Astrocyte of the hippocampus (primary cell): ENCODE measurements around the gene ZP4.
A peak's percentile ranks its signal among the peaks of the same experiment; 100 is the strongest.
"Not testable (repeated sequence)": the region's sequence is repeated elsewhere in the genome, so short reads cannot be mapped to it uniquely, and the experiment has no call there.

Source experiments
- DNase-seq: peaks from one replicate; pipeline ENCODE4 v3.0.0; 2011; ENCODE audit warnings: low read depth, low spot score

ZP4 gene

GRCh38 chr1:237877631-237878030, 13.1 kb downstream of the ZP4 start:
- peak; percentile 35 for DNase-seq

GRCh38 chr1:237875291-237875690, 15.4 kb downstream of the ZP4 start:
- peak; percentile 42 for DNase-seq

DNA sequence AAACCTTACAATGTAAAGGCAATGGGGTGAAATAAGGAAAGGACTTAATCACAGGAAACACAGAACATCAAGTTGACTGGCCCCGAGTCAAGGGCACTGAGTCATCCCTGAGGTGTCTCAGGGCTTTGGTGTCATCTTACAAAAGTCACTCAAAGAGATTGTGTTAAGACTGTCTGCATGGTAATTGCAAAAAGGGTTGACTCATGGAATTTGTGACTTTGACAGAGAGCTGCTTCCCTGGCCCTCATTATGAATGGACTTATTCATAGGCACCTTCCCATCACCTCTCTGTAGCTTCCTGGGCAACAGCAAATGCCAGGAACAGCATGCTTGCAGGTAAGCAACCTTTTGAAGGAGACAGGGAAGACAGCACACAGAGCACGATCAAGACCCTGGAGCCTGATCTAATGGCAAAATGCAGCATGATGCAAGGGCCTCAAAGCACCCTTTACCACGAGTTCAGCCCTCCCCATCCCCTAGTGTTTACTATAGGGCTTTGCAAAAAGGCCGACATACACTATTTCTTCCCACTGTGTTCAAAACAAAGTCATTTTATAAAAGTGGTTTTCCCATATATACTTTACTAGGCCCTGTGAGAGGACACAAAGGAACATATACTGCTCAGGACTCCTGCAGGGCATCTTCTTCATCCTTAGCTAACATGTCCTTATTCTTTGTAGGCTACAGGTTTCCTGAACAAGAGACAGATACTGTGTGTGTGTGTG, 17.1 kb downstream of the ZP4 start:
- peak; percentile 86 for DNase-seq

- DNase-seq: no peak
Observed at GRCh38 chr1:237868817-237869600, 21.7 kb downstream of the ZP4 start.

DNA sequence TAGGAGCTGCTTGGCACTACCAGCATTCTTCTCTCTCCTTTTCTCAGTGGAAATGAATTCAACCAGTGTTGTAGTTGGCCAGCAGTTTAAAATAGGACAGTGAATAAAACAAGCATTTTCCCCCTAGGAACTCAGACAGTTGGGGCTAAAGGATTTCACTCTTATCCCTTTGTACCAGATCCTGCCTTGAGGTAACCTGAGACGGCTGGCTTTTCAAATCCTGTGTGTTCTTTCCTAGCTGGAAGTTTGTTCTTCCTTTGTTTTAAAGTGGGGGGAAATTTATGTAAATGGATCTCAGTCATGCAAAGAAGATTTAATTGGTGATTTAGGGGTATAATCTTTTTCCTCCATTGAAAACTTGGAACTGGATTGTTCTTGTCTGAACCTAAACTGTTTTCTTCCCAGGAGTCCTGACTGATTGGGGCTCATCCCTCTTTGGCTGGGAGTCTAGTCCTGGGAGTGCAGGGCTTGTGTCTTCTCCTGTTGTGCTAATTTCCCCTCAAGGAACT, 23.3 kb downstream of the ZP4 start:
- no peak for DNase-seq

GRCh38 chr1:237864338-237865244, 26.1 kb downstream of the ZP4 start:
- peak; percentile 84 for DNase-seq

DNA sequence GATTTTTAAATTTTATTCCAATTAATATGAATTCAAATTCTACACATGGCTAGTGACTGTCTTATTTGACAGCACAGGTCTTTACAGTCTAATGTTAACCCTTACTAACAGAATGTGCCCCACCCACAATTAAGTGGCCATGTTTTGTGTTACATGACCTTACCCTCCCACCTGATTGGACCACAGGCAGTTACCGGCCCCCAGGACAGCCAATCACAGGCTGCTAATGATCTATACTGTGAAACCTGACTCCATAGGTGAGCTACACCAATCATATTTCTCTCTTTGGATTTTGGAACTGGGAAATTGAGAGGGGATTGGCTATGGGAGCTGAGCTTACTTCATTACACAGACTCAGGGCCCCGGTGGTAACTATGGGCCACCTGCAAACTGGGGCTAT, 27.5 kb downstream of the ZP4 start:
- DNase-seq: no peak

- DNase-seq: no peak
Observed at GRCh38 chr1:237861944-237862343, 28.8 kb downstream of the ZP4 start.

DNA sequence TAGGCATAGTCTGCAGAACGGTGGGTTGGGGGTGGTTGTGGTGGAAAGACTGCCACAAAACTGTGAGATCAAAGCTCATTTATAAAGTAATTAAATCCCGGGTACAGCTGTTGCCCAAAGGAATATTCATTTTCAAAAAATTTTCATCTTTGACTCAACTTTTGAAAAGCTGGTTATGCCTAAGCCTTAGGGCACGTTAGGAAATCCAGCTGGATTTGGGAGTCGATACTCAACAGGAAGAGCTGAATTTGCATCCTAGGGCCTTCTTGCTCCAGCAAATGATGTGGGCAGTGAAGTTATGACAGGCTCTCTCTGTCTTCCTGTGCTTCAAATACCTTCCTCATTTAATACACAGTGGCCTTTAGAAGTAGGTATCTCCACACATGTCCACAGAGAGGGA, 31.7 kb downstream of the ZP4 start:
- no peak for DNase-seq

DNA sequence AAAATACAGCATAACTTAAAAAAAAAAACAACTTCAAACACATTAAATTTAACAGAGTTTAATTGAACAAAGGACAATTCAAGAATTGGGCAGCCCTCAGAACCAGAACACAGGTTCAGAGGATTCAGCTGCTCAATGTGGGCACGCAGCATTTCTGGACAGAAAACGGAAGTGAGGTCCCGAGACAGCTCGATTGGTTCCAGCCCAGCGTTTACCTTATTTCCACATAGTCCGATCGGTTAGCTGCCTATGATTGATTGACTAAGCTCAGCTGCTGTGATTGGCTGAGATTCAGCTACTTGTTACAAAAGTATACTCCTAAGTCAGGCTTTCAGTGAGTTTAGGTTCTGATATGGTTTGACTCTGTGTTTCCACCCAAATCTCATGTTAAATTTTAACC, 33.3 kb downstream of the ZP4 start:
- DNase-seq: no peak

DNA sequence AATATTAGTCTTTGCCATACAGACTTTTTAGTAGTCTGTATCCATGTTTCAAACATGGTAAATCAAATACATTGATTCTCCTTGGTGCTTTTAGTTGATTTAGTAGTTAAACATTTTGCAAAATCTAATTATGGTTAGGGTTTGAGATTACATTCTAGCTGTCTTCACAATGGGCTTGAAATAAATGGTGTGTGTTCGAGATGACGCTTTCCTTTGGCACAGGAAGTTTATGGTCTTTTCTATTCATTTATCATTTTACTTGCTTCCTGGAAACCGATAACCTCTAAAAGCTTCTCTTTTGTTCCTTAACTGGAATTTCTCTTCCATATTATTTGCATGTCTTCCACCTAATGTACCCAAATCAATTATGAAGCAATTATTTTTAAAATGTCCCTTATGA, 38.4 kb downstream of the ZP4 start:
- DNase-seq: no peak

GRCh38 chr1:237851210-237851845, 39.4 kb downstream of the ZP4 start:
- DNase-seq: peak; percentile 83

DNA sequence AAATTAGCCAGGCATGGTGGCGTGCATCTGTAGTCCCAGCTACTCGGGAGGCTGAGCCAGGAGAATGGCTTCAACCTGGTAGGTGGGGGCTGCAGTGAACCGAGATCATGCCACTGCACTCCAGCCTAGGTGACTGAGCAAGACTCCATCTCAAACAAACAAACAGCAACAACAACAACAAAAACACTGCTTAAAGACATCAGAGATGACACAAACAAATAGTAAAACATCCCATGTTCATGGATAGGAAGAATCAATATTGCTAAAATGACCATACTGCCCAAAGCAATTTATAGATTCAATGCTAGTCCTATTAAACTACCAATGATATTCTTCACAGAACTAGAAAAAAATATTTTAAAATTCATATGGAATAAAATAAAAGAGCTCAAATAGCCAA, 47.2 kb downstream of the ZP4 start:
- DNase-seq: not testable (repeated sequence)

GRCh38 chr1:237841485-237841884, 49.2 kb downstream of the ZP4 start:
- no peak for DNase-seq

DNA sequence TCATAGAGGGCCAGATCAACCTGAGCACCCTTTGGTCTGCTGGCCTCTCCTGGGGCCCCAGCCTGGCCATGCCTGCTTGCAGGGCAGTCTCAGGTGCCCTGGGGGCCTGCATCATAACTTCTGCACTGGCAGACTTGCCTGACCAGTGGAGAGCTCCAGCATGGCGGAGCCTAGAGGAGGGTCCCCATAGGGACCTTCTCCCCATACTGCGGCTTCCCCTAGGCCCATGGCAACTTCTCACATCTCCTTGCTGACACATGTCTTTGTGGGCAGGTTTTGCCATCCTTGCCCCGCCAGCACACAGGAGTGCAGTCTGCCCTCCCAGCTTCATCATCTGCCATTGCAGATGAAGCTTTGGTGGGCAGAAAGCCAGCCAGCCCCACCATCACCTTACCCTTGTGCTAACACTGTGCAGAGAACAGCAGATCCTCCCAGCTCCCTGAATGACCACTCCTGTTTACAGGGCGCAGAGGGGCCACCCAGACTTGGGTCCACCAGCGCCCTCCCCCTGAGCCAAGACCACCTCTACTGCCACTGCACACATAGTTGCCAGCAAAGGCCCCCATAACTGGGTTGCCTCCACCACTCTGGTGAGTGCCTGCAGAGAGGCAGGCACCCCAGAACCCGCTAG, 51.7 kb downstream of the ZP4 start:
- DNase-seq: no peak

GRCh38 chr1:237838320-237838719, 52.4 kb downstream of the ZP4 start:
- no peak for DNase-seq

- DNase-seq: peak; percentile 49
Observed at GRCh38 chr1:237834461-237834860, 56.3 kb downstream of the ZP4 start.

DNA sequence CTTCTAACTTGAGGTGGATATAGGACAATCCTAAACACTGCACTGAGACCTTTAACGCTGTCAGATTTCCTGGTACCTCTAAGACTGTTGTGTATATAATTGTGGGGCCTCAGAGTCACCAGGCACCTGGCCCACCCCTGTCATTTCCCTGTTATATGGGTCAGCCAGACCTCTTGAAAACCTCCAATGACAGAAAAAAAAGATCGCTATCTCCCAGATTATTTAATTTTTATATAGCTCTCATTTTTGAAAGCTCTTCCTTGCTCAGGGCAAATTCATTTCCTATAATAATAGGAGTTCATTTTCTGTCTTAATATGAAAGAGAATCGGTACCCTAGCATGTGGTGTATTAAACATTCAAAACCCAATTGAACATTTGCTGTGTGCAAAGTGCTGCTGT, 56.7 kb downstream of the ZP4 start:
- no peak for DNase-seq

- no peak for DNase-seq
Observed at GRCh38 chr1:237832858-237833257, 57.9 kb downstream of the ZP4 start.
